ENCODE measurements around the gene HPSE2.

The HPSE2 gene

GRCh38 chr10:98925651-98926050 is 310.0 kb downstream of the HPSE2 start:
- no peaks in the 10 kb centered on the region for H3K27me3 ChIP-seq (ENCODE audit: control insufficient read depth, insufficient read depth, low read length, poor library complexity, severe bottlenecking)
- no peaks in the 10 kb centered on the region for H3K4me1 ChIP-seq (ENCODE audit: control insufficient read depth, insufficient read depth, low read length)
- no peak overlapping the region for H3K27ac ChIP-seq (ENCODE audit: insufficient read depth, low read depth, low read length, poor library complexity, severe bottlenecking)
- H3K4me3 ChIP-seq (ENCODE audit: insufficient read depth, low read depth, low read length) = no peak overlapping the region
- H3K36me3 ChIP-seq (ENCODE audit: control insufficient read depth, insufficient read depth, low read length) = no peaks in the 10 kb centered on the region
- 92 to 94% methylated on average over 1 of the region's 1 CpG for WGBS, 2 experiments
- H3K9me3 ChIP-seq (ENCODE audit: control insufficient read depth, low read length) = no peaks in the 10 kb centered on the region

- WGBS, 2 experiments = 88 to 100% methylated on average over 1 of the region's 1 CpG
- no peak overlapping the region for H3K4me3 ChIP-seq (ENCODE audit: insufficient read depth, low read depth, low read length)
These were observed 311.1 kb downstream of the HPSE2 start for GRCh38 chr10:98924526-98924925.

GRCh38 chr10:98921316-98921715 is 314.3 kb downstream of the HPSE2 start:
- no peaks in the 10 kb centered on the region for H3K4me1 ChIP-seq (ENCODE audit: control insufficient read depth, insufficient read depth, low read length)
- no peaks in the 10 kb centered on the region for H3K27me3 ChIP-seq (ENCODE audit: control insufficient read depth, insufficient read depth, low read length, poor library complexity, severe bottlenecking)
- H3K4me3 ChIP-seq (ENCODE audit: insufficient read depth, low read depth, low read length) = no peak overlapping the region
- H3K9me3 ChIP-seq (ENCODE audit: control insufficient read depth, low read length) = no peaks in the 10 kb centered on the region
- 78 to 90% methylated on average over 1 to 2 of the region's 2 CpGs for WGBS, 2 experiments
- no peak overlapping the region for H3K27ac ChIP-seq (ENCODE audit: insufficient read depth, low read depth, low read length, poor library complexity, severe bottlenecking)
- no peaks in the 10 kb centered on the region for H3K36me3 ChIP-seq (ENCODE audit: control insufficient read depth, insufficient read depth, low read length)

More at GRCh38 chr10:98924526-98924925, 311.1 kb downstream of the HPSE2 start:
- H3K9me3 ChIP-seq (ENCODE audit: control insufficient read depth, low read length) = no peaks in the 10 kb centered on the region
- H3K36me3 ChIP-seq (ENCODE audit: control insufficient read depth, insufficient read depth, low read length) = no peaks in the 10 kb centered on the region
- H3K27me3 ChIP-seq (ENCODE audit: control insufficient read depth, insufficient read depth, low read length, poor library complexity, severe bottlenecking) = no peaks in the 10 kb centered on the region
- H3K4me1 ChIP-seq (ENCODE audit: control insufficient read depth, insufficient read depth, low read length) = no peaks in the 10 kb centered on the region
- no peak overlapping the region for H3K27ac ChIP-seq (ENCODE audit: insufficient read depth, low read depth, low read length, poor library complexity, severe bottlenecking)

- WGBS, 2 experiments = 85 to 92% methylated on average over 2 of the region's 2 CpGs
- no peak overlapping the region for H3K4me3 ChIP-seq (ENCODE audit: insufficient read depth, low read depth, low read length)
- no peaks in the 10 kb centered on the region for H3K27me3 ChIP-seq (ENCODE audit: control insufficient read depth, insufficient read depth, low read length, poor library complexity, severe bottlenecking)
- no peak overlapping the region for H3K27ac ChIP-seq (ENCODE audit: insufficient read depth, low read depth, low read length, poor library complexity, severe bottlenecking)
- no peaks in the 10 kb centered on the region for H3K9me3 ChIP-seq (ENCODE audit: control insufficient read depth, low read length)
- no peaks in the 10 kb centered on the region for H3K4me1 ChIP-seq (ENCODE audit: control insufficient read depth, insufficient read depth, low read length)
- H3K36me3 ChIP-seq (ENCODE audit: control insufficient read depth, insufficient read depth, low read length) = no peaks in the 10 kb centered on the region
These were observed 314.8 kb downstream of the HPSE2 start for GRCh38 chr10:98920807-98921206.

DNA sequence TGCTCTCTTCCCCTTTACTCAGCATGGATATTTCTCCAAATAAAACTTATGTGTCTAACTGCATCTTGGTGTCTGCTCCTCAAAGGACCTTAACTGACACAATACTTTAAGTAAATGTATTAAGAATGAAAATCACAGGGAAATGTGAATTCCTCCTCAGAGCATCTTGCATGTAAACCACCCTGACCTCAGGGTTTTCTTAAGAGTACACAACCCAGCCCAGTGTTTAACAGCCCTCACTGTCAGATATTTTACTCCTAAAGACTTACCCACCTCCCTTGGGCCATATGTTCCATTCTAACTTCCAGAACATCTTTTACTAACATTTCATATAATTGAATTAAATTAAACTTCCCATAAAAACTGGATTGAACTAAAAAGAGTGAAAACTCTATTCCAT is 315.3 kb downstream of the HPSE2 start:
- no peak overlapping the region for H3K27ac ChIP-seq (ENCODE audit: insufficient read depth, low read depth, low read length, poor library complexity, severe bottlenecking)
- H3K27me3 ChIP-seq (ENCODE audit: control insufficient read depth, insufficient read depth, low read length, poor library complexity, severe bottlenecking) = no peaks in the 10 kb centered on the region

GRCh38 chr10:98919899-98920298 is 315.8 kb downstream of the HPSE2 start:
- Histone ChIP-seq H3K9me3 (ENCODE audit: control insufficient read depth, low read length) (no peaks in the 10 kb centered on the region), H3K27ac (ENCODE audit: insufficient read depth, low read depth, low read length, poor library complexity, severe bottlenecking) (no peak overlapping the region), H3K27me3 (ENCODE audit: control insufficient read depth, insufficient read depth, low read length, poor library complexity, severe bottlenecking) (no peaks in the 10 kb centered on the region), H3K4me3 (ENCODE audit: insufficient read depth, low read depth, low read length) (no peak overlapping the region), H3K4me1 (ENCODE audit: control insufficient read depth, insufficient read depth, low read length) (no peaks in the 10 kb centered on the region), H3K36me3 (ENCODE audit: control insufficient read depth, insufficient read depth, low read length) (no peaks in the 10 kb centered on the region)
- 88 to 91% methylated on average over 2 of the region's 2 CpGs for WGBS, 2 experiments

More for the DNA sequence above, 315.3 kb downstream of the HPSE2 start:
- Histone ChIP-seq H3K9me3 (ENCODE audit: control insufficient read depth, low read length) (no peaks in the 10 kb centered on the region), H3K4me3 (ENCODE audit: insufficient read depth, low read depth, low read length) (no peak overlapping the region), H3K4me1 (ENCODE audit: control insufficient read depth, insufficient read depth, low read length) (no peaks in the 10 kb centered on the region), H3K36me3 (ENCODE audit: control insufficient read depth, insufficient read depth, low read length) (no peaks in the 10 kb centered on the region)

- Histone ChIP-seq H3K27ac (ENCODE audit: insufficient read depth, low read depth, low read length, poor library complexity, severe bottlenecking) (no peak overlapping the region), H3K4me3 (ENCODE audit: insufficient read depth, low read depth, low read length) (no peak overlapping the region), H3K36me3 (ENCODE audit: control insufficient read depth, insufficient read depth, low read length) (no peaks in the 10 kb centered on the region), H3K4me1 (ENCODE audit: control insufficient read depth, insufficient read depth, low read length) (no peaks in the 10 kb centered on the region), H3K27me3 (ENCODE audit: control insufficient read depth, insufficient read depth, low read length, poor library complexity, severe bottlenecking) (no peaks in the 10 kb centered on the region), H3K9me3 (ENCODE audit: control insufficient read depth, low read length) (no peaks in the 10 kb centered on the region)
- 100% methylated on average over 2 of the region's 2 CpGs for WGBS, 2 experiments
These were observed 317.8 kb downstream of the HPSE2 start for GRCh38 chr10:98917828-98918227.

DNA sequence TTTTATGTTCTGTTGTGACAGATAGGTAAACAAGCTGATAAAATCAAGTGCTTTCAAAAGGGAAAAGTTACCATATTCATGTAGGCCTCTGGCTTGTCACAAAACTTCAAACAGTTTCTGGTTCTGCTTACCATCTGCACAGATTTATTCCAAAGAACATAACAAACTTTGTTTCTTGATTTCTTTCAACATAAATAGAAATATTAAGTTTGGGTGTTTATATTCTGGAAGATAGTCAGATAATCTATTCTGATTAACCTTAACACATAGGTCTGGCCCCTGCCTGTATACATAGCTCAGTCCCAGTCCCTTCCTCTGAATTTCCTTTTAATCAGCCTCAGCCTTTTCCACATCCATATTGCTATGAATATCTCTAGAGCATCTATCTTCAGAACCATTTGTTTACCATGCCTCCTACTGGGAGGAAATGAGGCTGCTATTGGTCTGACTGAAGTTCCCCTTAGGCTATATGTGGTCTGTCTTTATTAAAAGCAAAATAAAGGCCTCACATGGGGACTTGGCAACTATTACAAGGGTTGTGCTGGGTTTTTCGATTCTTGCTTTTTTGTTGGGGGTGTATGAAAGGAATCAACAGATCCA is 319.0 kb downstream of the HPSE2 start:
- Histone ChIP-seq H3K27me3 (ENCODE audit: control insufficient read depth, insufficient read depth, low read length, poor library complexity, severe bottlenecking) (no peaks in the 10 kb centered on the region), H3K9me3 (ENCODE audit: control insufficient read depth, low read length) (no peaks in the 10 kb centered on the region), H3K4me1 (ENCODE audit: control insufficient read depth, insufficient read depth, low read length) (no peaks in the 10 kb centered on the region), H3K4me3 (ENCODE audit: insufficient read depth, low read depth, low read length) (no peak overlapping the region), H3K27ac (ENCODE audit: insufficient read depth, low read depth, low read length, poor library complexity, severe bottlenecking) (no peak overlapping the region), H3K36me3 (ENCODE audit: control insufficient read depth, insufficient read depth, low read length) (no peaks in the 10 kb centered on the region)
- 89% methylated on average over 1 of the region's 1 CpG; no CpG with 5 or more reads in 1 of the 2 experiments for WGBS, 2 experiments

- H3K4me3 ChIP-seq (ENCODE audit: insufficient read depth, low read depth, low read length) = no peak overlapping the region
- H3K27ac ChIP-seq (ENCODE audit: insufficient read depth, low read depth, low read length, poor library complexity, severe bottlenecking) = no peak overlapping the region
- H3K9me3 ChIP-seq (ENCODE audit: control insufficient read depth, low read length) = no peaks in the 10 kb centered on the region
- H3K27me3 ChIP-seq (ENCODE audit: control insufficient read depth, insufficient read depth, low read length, poor library complexity, severe bottlenecking) = no peaks in the 10 kb centered on the region
- 53 to 61% methylated on average over 1 of the region's 1 CpG for WGBS, 2 experiments
- H3K4me1 ChIP-seq (ENCODE audit: control insufficient read depth, insufficient read depth, low read length) = no peaks in the 10 kb centered on the region
- no peaks in the 10 kb centered on the region for H3K36me3 ChIP-seq (ENCODE audit: control insufficient read depth, insufficient read depth, low read length)
These were observed 319.7 kb downstream of the HPSE2 start for GRCh38 chr10:98915911-98916310.

DNA sequence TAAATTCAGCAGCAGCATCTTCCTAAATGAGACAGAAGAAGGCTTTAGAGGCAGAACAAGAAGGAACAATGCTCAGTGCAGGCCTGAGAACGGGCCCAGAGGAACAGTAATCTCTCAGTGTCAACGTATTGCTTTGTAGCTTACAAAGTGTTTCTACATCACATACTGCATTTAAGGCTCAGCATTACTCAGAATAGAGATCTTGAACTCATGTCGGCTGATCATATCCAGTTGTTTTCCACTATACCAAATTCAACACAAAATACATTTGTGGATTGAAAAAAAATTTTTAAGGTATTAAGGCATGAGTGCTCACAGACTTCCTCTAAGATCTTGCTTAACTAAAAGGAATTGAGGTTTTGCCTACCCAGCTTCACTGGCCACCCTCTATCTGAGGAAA is 325.1 kb downstream of the HPSE2 start:
- Histone ChIP-seq H3K4me1 (ENCODE audit: control insufficient read depth, insufficient read depth, low read length) (no peaks in the 10 kb centered on the region), H3K4me3 (ENCODE audit: insufficient read depth, low read depth, low read length) (no peak overlapping the region), H3K27me3 (ENCODE audit: control insufficient read depth, insufficient read depth, low read length, poor library complexity, severe bottlenecking) (no peaks in the 10 kb centered on the region), H3K36me3 (ENCODE audit: control insufficient read depth, insufficient read depth, low read length) (no peaks in the 10 kb centered on the region), H3K27ac (ENCODE audit: insufficient read depth, low read depth, low read length, poor library complexity, severe bottlenecking) (no peak overlapping the region), H3K9me3 (ENCODE audit: control insufficient read depth, low read length) (no peaks in the 10 kb centered on the region)
- WGBS, 2 experiments = 85 to 94% methylated on average over 2 to 3 of the region's 3 CpGs

DNA sequence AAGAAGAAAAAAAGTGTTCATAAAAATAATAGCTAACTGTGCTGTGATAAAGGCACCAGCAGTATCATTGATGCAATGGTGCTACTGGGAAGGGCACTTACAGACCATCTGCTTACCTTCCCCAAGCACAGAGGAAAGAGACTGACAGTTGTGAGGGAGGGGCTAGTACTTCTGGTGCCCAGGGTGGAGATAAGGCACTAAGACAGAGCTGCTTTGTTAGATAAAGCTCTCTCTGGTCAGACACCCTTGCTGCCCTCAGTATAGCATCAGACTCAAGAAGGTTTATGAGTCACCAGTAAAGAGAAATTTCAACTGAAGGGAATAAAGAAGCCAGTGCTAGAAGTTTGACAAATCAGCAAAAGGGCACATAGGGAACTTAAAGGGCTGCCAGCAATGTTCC is 325.6 kb downstream of the HPSE2 start:
- Histone ChIP-seq H3K4me3 (ENCODE audit: insufficient read depth, low read depth, low read length) (no peak overlapping the region), H3K27me3 (ENCODE audit: control insufficient read depth, insufficient read depth, low read length, poor library complexity, severe bottlenecking) (no peaks in the 10 kb centered on the region), H3K27ac (ENCODE audit: insufficient read depth, low read depth, low read length, poor library complexity, severe bottlenecking) (no peak overlapping the region), H3K4me1 (ENCODE audit: control insufficient read depth, insufficient read depth, low read length) (no peaks in the 10 kb centered on the region), H3K9me3 (ENCODE audit: control insufficient read depth, low read length) (no peaks in the 10 kb centered on the region), H3K36me3 (ENCODE audit: control insufficient read depth, insufficient read depth, low read length) (no peaks in the 10 kb centered on the region)

Measured in ectodermal cell (in vitro differentiated cells).